Testis (tissue), 2 donors: ENCODE results near the gene RGS11.

Source experiments
- CTCF ChIP-seq, 3 experiments: fragments of 450-650 bp in 2 of 3; fragments of 200-600 bp in 1 of 3; sonication (generic) in 1 of 3; IDR thresholded peaks; one replicate each; pipeline ENCODE4 v1.5.1; 2016 to 2019; ENCODE audit warnings: antibody characterized with exemption in 3 of 3, mild to moderate bottlenecking in 2 of 3, moderate library complexity in 1 of 3
- POLR2A ChIP-seq: fragments of 450-650 bp; IDR thresholded peaks from one replicate; pipeline ENCODE4 v1.6.1; 2017; ENCODE audit warnings: antibody characterized with exemption, mild to moderate bottlenecking, moderate library complexity

- no peak for TF ChIP-seq POLR2A
- no peak for TF ChIP-seq CTCF (IDR thresholded peaks at IDR 0.05)
These were observed 42.9 kb upstream of the RGS11 start for GRCh38 chr16:318628-319027.
